Suprapubic skin (tissue), 4 donors: Measurements from ENCODE around the gene SMIM24. TPM values are rescaled to one million over a fixed set of nuclear protein-coding genes. Genes with fewer than 3 reads are reported as not detected.
"Not testable (repeated sequence)": the region's sequence is repeated elsewhere in the genome, so short reads cannot be mapped to it uniquely, and the experiment has no call there.

Source experiments
- DNase-seq, 2 donors: peaks; one replicate each; pipeline ENCODE4 v3.0.0-alpha.2; 2019; ENCODE audit warnings: low spot score in 2 of 2
- H3K27ac ChIP-seq: fragments of 200-600 bp; sonication (generic); one replicate; pipeline ENCODE4 v1.5.1; 2019
- H3K27me3 ChIP-seq: fragments of 200-600 bp; sonication (generic); one replicate; pipeline ENCODE4 v1.5.1; 2019
- H3K36me3 ChIP-seq: fragments of 200-600 bp; sonication (generic); one replicate; pipeline ENCODE4 v1.5.1; 2019
- H3K4me1 ChIP-seq: fragments of 200-600 bp; sonication (generic); one replicate; pipeline ENCODE4 v1.5.1; 2019
- H3K4me3 ChIP-seq: fragments of 200-600 bp; sonication (generic); one replicate; pipeline ENCODE4 v1.5.1; 2019; ENCODE audit warnings: mild to moderate bottlenecking
- H3K9me3 ChIP-seq: fragments of 200-600 bp; sonication (generic); one replicate; pipeline ENCODE4 v1.5.1; 2019
- EP300 ChIP-seq: sonication (generic); formaldehyde crosslinking; IDR thresholded peaks from one replicate; pipeline ENCODE4 v1.6.1; 2017; ENCODE audit warnings: antibody characterized with exemption
- POLR2A ChIP-seq, 2 donors: fragments of 450-650 bp; IDR thresholded peaks; one replicate each; pipeline ENCODE4 v1.6.1; 2017; ENCODE audit warnings: antibody characterized with exemption in 2 of 2, mild to moderate bottlenecking in 2 of 2, moderate library complexity in 2 of 2
- POLR2AphosphoS5 ChIP-seq, 3 donors: sonication (generic); formaldehyde crosslinking; IDR thresholded peaks; one replicate each; pipeline ENCODE4 v1.6.1; 2017; ENCODE audit warnings: antibody characterized with exemption in 3 of 3
- WGBS: methylation state at CpG from one replicate; pipeline ENCODE4 v1.1.5; 2018; 5-methylcytosine and 5-hydroxymethylcytosine counted together
- total RNA-seq, 4 donors: library from RNA; depleted of rRNA; stranded (reverse); fragments of >200 nt; gene quantifications; one replicate each; pipeline ENCODE4 v1.1.0, GENCODE V29; 2016
- TF ChIP-seq, protein P1 (sequence below), 2 donors: fragments of 200-600 bp in 1 of 2; fragments of 450-650 bp in 1 of 2; sonication (generic) in 1 of 2; IDR thresholded peaks; one replicate each; pipeline ENCODE4 v1.5.1; 2016 to 2019; ENCODE audit warnings: antibody characterized with exemption in 2 of 2, mild to moderate bottlenecking in 1 of 2, moderate library complexity in 1 of 2

Gene SMIM24
- total RNA-seq, 4 donors from 2014 or later: 2.1 TPM; not detected in 3

DNA sequence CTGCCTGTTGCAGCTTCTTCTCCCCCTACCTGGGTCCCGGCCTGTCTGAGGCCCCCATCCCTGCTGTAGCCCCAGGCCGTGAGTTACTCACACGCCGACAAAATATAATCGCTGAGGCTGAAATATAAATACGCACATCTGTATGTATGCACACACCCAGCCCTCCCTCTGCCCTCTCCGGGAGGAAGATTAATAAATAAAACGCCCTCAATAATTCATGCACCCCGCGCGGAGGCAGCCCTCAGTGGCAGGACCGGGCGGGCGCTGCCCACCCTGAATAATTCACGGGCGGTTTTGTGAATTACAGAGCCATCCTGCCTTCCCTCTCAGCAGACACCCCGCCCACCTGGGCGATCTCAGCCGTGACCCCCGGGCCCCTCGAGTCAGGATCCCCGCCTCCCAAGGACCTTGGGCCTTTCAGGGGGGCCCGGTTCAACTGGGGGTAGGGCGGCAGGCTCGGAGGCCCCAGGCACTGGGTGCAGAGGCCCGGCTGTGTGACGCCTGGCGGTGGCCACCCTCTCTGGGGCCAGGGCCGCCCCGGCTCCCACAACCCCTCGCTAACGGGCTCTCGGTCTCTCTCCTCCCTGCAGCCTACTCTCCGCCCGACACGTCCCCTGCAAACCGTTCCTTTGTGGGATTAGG, 24.2 kb downstream of the SMIM24 start:
- Histone ChIP-seq H3K36me3 (peaks cover 64% of the 10 kb centered on the region), H3K27me3 (no peaks in the 10 kb centered on the region), H3K27ac (no peak overlapping the region), H3K9me3 (no peaks in the 10 kb centered on the region), H3K4me3 (no peak overlapping the region), H3K4me1 (peaks cover 37% of the 10 kb centered on the region)
- no peak for DNase-seq
- WGBS: 88% methylated on average over 20 of the region's 37 CpGs
- TF ChIP-seq EP300 (no peak), POLR2A (IDR thresholded peaks at IDR 0.05) (no peak), POLR2AphosphoS5 (IDR thresholded peaks at IDR 0.05) (no peak)
- TF ChIP-seq, protein P1, sequence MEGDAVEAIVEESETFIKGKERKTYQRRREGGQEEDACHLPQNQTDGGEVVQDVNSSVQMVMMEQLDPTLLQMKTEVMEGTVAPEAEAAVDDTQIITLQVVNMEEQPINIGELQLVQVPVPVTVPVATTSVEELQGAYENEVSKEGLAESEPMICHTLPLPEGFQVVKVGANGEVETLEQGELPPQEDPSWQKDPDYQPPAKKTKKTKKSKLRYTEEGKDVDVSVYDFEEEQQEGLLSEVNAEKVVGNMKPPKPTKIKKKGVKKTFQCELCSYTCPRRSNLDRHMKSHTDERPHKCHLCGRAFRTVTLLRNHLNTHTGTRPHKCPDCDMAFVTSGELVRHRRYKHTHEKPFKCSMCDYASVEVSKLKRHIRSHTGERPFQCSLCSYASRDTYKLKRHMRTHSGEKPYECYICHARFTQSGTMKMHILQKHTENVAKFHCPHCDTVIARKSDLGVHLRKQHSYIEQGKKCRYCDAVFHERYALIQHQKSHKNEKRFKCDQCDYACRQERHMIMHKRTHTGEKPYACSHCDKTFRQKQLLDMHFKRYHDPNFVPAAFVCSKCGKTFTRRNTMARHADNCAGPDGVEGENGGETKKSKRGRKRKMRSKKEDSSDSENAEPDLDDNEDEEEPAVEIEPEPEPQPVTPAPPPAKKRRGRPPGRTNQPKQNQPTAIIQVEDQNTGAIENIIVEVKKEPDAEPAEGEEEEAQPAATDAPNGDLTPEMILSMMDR (IDR thresholded peaks at IDR 0.05): no peak

DNA sequence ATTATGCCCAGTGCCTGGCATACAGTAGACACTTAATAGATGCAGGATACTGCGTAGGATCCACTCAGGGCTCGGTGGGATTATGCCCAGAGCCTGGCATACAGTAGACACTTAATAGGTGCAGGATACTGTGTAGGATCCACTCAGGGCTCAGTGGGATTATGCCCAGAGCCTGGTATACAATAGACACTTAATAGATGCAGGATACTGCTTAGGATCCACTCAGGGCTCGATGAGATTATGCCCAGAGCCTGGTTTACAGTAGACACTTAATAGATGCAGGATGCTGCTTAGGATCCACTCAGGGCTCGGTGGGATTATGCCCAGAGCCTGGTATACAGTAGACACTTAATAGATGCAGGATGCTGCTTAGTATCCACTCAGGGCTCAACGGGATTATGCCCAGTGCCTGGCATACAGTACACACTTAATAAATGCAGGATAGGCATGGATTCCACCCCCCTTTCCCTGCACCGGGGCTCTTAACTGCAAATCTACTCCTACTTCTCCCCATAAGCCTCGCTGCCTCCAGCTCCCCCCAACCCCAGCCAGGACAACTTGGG, 24.9 kb downstream of the SMIM24 start:
- peaks cover 41% of the 10 kb centered on the region for H3K4me1 ChIP-seq
- peaks cover 70% of the 10 kb centered on the region for H3K36me3 ChIP-seq
- no peak overlapping the region for H3K27ac ChIP-seq
- 65% methylated on average over 7 of the region's 7 CpGs for WGBS
- DNase-seq: no peak
- TF ChIP-seq EP300 (no peak), POLR2A (IDR thresholded peaks at IDR 0.05) (no peak), POLR2AphosphoS5 (IDR thresholded peaks at IDR 0.05) (no peak)
- TF ChIP-seq, protein P1 (IDR thresholded peaks at IDR 0.05): no peak
- H3K27me3 ChIP-seq: no peaks in the 10 kb centered on the region
- H3K9me3 ChIP-seq: no peaks in the 10 kb centered on the region
- H3K4me3 ChIP-seq: no peak overlapping the region

DNA sequence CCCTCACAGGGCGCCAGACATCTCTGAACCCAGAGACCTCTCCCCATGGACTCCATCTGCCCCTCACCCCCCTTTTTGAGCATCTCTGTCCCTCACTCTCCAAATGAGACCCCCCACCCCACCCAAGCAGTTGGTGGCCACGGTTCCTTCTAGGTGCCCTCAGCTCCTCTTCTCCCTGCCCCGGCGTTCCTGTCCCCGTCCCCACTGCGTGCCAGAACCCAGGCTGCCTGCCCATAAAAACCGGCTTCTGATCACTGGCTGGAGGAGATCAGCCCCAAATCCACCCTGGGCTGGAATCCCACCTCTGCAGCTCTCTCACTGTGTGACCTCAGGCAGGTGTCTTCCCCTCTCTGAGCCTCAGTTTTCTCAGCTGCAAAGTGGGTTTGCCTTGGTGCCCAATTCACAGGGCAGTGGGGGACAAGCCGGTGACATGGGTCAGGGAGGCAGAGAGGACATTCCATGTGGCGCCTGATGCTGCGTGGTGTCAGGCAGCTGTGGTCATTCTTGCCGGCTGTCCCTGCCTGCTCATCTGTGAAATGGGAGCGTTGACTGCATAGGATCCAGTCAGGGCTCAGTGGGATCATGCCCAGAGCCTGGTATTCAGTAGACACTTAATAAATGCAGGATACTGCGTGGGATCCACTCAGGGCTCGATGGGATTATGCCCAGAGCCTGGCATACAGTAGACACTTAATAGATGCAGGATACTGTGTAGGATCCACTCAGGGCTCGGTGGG, 25.5 kb downstream of the SMIM24 start:
- Histone ChIP-seq H3K27me3 (no peaks in the 10 kb centered on the region), H3K27ac (no peak overlapping the region), H3K9me3 (no peaks in the 10 kb centered on the region), H3K4me1 (peaks cover 39% of the 10 kb centered on the region), H3K36me3 (peaks cover 77% of the 10 kb centered on the region), H3K4me3 (no peak overlapping the region)
- DNase-seq: no peak
- 94% methylated on average over 12 of the region's 15 CpGs for WGBS
- no peak for TF ChIP-seq POLR2AphosphoS5 (IDR thresholded peaks at IDR 0.05)
- TF ChIP-seq, protein P1 (IDR thresholded peaks at IDR 0.05): no peak

DNA sequence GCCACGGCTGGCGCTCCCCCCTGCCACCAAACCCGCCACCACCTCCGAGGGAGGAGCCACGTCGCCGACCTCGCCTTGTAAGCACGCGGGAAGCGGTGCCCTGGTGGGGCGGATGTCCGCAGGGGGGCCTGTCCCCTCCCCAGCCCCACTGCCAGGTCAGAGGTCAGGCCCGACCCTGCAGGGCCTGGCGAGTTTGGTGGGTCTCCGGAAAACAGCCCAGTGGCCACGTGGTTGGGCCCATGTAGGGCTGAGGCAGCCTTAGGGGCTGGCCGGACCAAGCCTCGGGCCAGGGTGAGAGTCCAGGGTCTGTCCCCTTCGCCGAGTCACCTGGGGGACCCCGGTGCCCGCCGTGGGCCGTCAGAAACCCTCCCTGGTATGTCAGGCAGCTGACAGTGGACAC, 26.5 kb downstream of the SMIM24 start:
- no peak overlapping the region for H3K4me3 ChIP-seq
- H3K9me3 ChIP-seq: no peaks in the 10 kb centered on the region
- WGBS: 76% methylated on average over 13 of the region's 25 CpGs
- no peaks in the 10 kb centered on the region for H3K27me3 ChIP-seq
- peaks cover 29% of the 10 kb centered on the region for H3K4me1 ChIP-seq
- H3K36me3 ChIP-seq: peaks cover 87% of the 10 kb centered on the region
- DNase-seq: no peak
- no peak overlapping the region for H3K27ac ChIP-seq
- TF ChIP-seq POLR2AphosphoS5 (IDR thresholded peaks at IDR 0.05) (no peak), EP300 (no peak), POLR2A (IDR thresholded peaks at IDR 0.05) (no peak)
- TF ChIP-seq, protein P1 (IDR thresholded peaks at IDR 0.05): no peak

DNA sequence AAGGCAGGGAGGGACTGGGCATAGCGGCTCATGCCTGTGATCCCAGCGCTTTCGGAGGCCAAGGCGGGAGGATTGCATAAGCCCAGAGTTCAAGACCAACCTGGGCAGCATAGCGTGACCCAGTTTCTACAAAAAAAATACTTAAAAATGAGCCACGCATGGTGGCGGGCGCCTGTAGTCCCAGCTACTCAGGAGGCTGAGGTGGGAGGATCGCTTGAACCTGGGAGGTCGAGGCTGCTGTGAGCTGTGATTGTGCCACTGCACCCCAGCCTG, 27.4 kb downstream of the SMIM24 start:
- DNase-seq, H3K27me3 ChIP-seq, H3K9me3 ChIP-seq, H3K27ac ChIP-seq, H3K4me3 ChIP-seq: not testable (repeated sequence)
- Histone ChIP-seq H3K4me1 (peaks cover 19% of the 10 kb centered on the region), H3K36me3 (peaks cover 96% of the 10 kb centered on the region)
- WGBS: 98% methylated on average over 10 of the region's 10 CpGs
